DMS114 treated with DMSO at 0.1 percent for 48 hours (cell line): Measurements from ENCODE around the gene MTUS2.

Experiments used
- DNase-seq: peaks from one replicate; lab custom pipeline; 2025; ENCODE audit not compliant: unreplicated experiment; lab: John Stamatoyannopoulos, UW

MTUS2 gene

DNA sequence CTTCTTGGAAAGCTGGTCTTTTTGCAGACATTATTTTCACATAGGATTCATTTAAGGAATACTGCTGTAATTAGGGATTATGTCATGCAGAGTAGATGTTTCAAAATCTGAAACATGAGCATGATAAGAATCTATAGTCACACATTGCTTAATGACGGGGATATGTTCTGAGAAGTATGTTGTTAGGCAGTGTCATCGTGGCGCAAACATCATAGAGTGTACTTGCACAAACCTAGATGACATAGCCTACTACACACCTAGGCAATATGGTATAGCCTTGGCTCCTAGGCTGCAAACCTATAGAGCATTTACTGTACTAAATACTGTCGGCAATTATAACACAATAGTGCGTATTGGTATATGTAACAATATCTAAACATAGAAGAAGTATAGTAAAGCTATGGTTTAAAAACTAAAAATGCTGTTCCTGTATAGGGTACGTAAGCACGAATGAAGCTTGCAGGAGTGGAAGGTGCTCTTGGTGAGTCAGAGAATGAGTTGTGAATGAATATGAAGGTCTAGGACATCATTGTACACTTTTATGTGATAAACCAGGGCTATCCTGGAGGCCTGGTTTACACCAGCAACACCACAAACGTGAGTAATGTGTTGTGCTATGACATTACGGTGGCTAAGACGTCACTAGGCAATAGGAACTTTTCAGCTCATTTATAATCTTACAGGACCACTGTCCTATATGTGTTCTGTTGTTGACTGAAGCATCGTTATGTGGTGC, 283.1 kb downstream of the MTUS2 start:
- no peak for DNase-seq

DNA sequence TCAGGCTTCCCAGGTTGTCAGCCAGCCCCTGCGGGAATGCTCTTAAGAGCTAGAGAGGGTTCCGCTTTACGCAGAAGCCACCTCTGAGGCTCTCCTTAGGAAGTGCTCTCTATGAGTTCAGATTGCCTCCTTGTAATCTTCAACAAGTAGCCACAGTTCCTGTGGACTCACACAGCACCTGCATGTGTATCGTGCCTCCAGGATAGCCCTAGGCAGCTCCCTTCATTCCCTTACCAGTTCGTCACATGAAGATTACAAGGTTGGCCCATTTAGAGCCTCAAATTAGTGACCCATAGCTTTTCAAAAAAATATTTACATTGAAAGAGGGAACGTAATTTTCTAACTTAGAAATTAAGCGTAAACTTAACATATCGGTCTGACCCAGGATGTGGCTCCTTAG, 284.3 kb downstream of the MTUS2 start:
- no peak for DNase-seq

- DNase-seq: no peak
These were observed 285.6 kb downstream of the MTUS2 start for GRCh38 chr13:29105779-29106178.

GRCh38 chr13:29106651-29107050, 286.5 kb downstream of the MTUS2 start:
- DNase-seq: no peak

DNA sequence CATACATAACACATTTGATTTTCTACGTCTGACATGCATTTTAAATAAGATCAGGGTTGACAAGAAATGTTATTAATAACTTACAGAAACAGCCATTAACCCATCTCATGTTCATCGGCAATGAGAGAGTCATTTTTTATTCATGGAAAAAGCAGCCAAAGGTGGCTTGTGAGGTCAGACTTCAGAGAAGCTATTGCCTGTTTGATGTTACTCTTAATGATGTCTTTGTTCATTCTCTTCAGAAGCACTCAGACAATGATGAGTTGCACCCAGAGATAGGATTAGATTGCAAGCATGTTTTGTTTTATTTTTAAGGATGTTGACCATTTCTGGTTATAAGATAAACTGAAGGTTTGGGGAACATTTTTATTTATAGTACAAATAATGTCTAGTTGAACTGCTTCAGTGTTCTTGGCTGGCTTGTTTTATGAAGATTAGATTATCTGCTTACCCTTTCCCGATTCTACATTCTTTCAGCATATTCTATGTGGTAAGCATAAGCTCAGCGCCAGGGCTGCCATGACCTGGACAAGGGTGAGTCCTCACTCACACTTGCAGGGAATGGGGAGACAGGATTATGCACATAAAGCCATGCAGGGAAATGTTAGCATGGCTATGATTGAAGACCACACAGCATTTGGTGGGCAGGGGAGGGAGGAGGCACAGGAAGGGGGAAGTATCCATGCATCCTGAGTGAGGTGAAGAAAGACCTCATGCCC, 288.1 kb downstream of the MTUS2 start:
- no peak for DNase-seq

DNA sequence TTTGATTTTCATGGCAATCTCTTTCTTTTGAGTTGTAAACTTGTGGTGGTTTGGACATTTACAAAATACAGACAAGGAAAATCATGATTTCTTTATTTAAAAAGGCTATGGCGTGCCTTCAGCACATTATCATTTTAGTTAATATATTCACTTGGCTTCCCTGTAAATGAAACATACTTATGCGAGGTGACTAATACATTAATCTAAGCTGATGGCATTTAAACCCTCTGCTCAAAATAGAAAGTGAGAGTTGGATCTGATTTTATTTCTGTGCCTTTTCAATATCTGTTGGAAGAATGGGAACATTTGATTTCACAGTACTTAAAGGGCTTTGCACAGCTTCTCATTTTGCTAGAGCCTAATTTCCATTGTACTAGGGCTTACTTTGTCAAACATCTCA, 289.8 kb downstream of the MTUS2 start:
- no peak for DNase-seq

DNA sequence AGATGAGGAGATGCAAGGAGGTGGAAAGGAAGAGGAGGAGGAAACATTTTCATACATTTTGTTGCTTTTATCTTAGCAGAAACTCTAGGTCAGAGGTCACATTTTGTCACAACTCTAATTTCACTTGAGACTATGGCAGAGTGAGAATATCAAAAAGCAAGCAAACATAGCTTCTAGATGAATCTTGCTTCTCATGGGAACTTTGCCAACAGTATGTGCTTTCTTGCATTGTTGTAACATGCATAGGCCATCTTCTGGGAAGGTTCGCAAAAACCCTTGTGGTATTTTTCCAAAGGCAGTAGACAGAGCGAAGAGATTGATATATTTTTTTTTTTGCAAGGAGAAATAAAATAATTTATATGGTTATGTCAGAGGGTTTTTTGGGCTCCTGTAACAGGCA, 291.3 kb downstream of the MTUS2 start:
- DNase-seq: no peak

DNA sequence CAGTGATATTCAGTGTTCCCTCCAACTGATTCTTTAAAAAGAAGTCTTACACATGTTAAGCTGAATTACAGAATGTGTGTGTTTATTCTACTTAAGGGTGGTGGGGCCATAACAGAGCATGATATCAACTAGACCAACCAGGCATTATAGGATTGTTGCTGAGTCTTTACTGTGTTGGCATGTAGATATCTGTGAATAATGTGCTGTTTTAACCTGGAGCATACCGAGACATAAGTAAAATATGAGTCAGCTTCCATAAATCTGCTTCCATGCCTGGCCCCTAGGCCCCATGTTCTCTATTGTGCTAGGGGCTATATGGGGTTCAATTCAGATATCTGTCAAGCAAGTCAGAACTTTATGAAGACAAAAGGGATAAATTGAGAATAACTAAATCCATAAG, 295.7 kb downstream of the MTUS2 start:
- no peak for DNase-seq

GRCh38 chr13:29117663-29118062, 297.5 kb downstream of the MTUS2 start:
- DNase-seq: no peak

- no peak for DNase-seq
These were observed 298.3 kb downstream of the MTUS2 start for GRCh38 chr13:29118471-29118870.

DNA sequence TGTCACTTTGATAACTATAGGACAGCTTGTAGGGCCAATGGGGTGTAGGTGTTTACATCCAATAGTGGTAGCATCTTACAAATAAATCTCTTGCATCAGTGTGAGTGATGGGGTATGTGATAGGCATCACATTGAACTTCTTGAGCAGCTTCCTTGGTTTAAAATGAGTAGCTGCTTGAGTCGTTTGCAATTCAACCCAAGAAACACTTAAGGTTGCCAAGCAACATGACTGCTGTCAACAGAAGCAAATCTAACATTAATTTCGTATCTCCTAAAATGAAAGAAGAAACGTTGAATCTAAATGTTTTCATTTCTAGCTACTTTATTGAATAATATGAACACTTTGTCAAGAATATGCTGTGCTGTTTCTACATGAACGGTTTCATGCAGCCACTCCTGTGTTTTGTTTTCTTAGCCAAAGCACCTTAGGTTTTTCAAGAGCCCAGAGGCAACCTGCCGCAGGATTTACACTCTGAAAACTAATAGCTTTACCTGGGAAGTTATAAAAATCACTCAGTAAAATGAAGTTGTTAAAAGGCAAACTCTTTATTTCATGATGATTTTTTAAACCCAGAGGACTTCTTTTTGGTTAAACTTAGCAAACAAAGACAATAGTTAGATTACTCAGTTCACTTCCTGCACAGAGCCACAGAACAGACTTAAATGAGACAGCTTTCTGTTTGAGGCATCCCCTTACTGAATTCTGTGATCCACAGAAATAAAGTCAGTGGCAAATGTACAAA, 305.2 kb downstream of the MTUS2 start:
- DNase-seq: no peak

GRCh38 chr13:29125934-29126424, 305.8 kb downstream of the MTUS2 start:
- DNase-seq: no peak

DNA sequence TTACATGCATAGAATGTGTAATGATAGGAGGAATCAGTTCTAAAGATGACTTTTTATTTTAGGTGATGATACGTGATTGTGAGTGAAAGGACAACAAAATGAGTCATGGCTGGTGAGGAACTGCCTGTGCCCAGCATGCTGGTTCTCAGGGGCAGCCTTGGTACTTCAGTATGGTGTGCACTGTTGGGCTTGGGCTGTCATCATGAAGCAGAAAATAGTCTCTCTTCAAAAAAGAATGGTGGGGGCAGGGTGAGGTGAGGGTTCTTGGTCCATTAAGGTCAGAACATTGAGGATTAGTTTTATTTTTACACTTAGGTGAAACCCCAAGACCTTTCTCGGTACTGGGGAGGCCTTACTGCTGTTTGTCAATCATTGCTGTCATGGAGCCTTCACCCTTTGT, 309.5 kb downstream of the MTUS2 start:
- no peak for DNase-seq

DNA sequence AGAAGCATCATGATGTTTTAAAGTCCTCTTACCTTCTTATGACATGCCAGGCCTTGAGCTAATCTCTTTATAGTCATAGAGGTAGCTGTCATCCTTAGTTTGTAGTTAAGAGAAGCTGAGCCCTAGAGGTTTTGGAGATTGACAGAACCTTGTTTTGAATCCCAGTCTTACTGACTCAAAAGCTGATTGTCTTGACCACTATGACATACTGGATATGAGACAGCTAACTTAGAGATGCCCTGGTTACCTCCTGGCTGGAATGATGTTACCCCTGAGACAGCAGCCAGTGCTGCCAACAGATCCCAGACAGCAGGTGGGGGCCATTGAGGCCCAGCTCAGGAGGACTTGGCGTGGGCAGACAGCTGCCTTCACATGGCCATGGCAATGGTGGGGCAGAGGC, 311.0 kb downstream of the MTUS2 start:
- no peak for DNase-seq

- no peak for DNase-seq
These were observed 311.9 kb downstream of the MTUS2 start for GRCh38 chr13:29131881-29132668.

DNA sequence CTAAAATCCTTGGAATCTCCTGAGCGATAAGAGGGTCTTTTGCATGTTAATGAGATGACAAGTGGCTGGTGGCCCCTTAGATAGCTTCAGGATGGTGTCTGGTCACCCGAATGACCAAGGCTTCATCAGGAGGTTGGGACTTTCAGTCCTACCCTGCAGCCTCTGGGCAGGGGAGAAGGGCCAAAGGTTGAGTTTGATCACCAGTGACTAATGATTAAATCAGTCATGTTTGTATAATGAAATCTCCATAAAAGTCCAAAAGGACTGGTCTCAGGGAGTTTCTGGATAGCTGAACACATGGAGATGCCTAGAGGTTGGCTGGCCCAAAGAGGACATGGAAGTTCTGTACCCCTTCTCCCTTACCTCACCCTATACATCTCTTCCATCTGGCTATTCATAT, 316.2 kb downstream of the MTUS2 start:
- no peak for DNase-seq

DNA sequence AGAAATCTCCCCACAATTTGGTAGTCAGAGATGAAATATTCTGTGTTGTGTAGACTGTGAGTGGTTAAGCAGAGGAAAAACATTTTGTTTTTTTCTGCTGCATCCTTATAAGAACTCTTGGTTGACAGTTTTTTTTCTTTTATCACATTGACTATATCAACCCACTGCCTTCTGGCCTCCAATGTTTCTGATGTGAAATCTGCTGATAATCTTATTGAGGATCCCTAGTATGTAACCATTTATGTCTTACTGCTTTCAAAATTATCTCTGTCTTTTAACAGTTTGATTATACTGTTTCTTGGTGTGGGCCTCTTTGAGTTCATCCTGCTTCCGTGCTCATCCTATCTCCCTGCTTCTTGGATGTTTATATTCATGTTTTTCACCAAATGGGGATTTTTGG, 316.9 kb downstream of the MTUS2 start:
- no peak for DNase-seq

DNA sequence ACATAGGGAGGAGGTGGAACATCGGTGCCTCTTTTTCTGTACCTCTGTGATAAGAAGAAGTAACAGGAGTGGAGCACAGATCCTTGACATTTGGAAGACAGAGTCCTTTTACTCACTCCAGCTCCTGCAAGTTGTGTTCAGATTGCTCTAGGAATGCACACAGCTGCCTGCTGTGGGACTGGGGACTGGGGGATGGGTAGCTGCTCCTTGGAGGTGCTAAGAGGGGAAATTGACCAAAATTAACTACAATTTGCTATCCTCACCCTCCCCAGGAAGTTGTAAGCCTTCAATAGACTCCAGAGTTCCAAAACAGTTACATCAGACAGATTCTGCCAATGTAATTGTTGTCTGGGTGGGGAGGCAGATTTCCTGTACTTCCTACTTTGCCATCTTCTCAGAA, 317.9 kb downstream of the MTUS2 start:
- no peak for DNase-seq

DNA sequence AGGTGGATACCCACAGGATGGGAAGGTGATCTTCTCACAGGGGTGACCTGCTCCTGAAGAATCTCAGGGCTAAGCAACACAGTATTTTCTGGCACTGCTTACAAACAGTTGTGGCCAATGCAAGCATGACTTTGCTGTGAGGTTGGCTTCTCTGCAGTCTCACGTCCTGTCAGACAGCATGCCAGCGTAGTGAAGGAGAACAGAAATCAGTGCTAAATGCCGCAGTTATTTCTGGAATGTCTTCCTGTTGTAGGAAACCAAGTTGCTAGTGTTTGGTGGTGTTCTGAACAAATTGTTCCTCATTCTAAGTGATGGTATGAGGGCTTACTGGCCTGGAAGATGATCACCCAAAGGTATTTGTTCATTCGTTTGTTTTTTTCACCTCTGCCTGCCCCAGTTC, 320.1 kb downstream of the MTUS2 start:
- no peak for DNase-seq

DNA sequence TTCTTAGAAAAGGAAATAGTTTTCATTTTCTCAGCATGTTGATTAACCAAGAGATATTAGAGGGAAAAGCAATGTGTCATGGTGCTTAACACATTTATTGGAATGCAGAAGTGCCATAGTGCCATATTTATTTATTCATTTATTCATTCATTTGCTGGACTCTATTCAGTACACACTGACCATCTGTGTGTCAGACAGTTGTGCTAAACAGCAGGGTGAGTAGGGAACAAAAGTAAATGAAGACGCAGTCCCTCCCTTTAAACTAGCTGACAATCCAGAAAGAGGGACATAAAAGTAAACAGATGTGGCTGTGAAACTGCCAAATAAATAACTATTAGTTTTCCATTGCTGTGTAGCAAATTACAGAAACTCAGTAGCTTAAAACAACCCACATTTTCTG, 323.7 kb downstream of the MTUS2 start:
- no peak for DNase-seq

GRCh38 chr13:29154390-29154789, 334.3 kb downstream of the MTUS2 start:
- no peak for DNase-seq
